Transverse colon (tissue), 4 donors: ENCODE measurements around the gene PLSCR2.

Source experiments
- POLR2A ChIP-seq: fragments of 450-650 bp; IDR thresholded peaks from one replicate; pipeline ENCODE4 v1.6.1; 2016; ENCODE audit warnings: antibody characterized with exemption, mild to moderate bottlenecking, moderate library complexity
- POLR2AphosphoS5 ChIP-seq, 3 donors: sonication (generic); formaldehyde crosslinking; IDR thresholded peaks; one replicate each; pipeline ENCODE4 v1.6.1; 2016; ENCODE audit warnings: antibody characterized with exemption in 3 of 3
- TF ChIP-seq, protein P1 (sequence below), 5 experiments: fragments of 200-600 bp in 3 of 5; fragments of 450-650 bp in 2 of 5; sonication (generic) in 3 of 5; IDR thresholded peaks; 1 replicate in 2 of 5; 2 replicates in 3 of 5; pipeline ENCODE4 v1.5.1; 2016 to 2017; ENCODE audit warnings: antibody characterized with exemption in 5 of 5, inconsistent platforms in 3 of 5, mild to moderate bottlenecking in 2 of 5, moderate library complexity in 1 of 5

DNA sequence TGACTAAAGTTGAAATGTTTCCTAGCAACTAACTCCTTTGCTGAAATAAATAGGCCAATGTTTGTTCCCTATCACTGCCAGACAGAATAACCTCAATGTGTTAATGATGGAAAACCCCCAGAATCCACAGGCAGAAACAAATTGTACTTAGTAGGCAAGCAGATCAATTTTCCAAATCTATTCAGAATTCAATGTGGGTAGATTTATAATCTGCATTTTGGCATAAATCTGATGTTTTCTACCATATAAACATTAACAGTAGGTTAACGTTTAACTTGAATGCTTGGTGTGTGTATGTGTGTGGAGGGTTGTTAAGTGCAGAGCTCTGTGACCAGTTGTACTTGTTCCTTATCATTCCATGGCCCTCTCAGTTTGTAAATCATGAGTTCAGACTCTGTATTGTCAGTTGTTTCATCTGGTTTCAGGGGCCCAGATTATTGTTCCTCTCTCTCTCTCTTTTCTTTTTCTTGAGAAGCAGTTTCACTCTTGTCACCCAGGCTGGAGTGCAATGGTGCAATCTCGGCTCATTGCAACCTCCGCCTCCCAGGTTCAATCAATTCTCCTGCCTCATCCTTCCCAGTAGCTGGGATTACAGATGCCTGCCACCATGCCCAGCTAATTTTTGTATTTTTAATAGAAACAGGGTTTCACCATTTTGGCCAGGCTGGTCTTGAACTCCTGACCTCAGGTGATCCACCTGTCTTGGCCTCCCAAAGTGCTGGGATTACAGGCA, 42.2 kb upstream of the PLSCR2 start:
- TF ChIP-seq, protein P1, sequence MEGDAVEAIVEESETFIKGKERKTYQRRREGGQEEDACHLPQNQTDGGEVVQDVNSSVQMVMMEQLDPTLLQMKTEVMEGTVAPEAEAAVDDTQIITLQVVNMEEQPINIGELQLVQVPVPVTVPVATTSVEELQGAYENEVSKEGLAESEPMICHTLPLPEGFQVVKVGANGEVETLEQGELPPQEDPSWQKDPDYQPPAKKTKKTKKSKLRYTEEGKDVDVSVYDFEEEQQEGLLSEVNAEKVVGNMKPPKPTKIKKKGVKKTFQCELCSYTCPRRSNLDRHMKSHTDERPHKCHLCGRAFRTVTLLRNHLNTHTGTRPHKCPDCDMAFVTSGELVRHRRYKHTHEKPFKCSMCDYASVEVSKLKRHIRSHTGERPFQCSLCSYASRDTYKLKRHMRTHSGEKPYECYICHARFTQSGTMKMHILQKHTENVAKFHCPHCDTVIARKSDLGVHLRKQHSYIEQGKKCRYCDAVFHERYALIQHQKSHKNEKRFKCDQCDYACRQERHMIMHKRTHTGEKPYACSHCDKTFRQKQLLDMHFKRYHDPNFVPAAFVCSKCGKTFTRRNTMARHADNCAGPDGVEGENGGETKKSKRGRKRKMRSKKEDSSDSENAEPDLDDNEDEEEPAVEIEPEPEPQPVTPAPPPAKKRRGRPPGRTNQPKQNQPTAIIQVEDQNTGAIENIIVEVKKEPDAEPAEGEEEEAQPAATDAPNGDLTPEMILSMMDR (IDR thresholded peaks at IDR 0.05), result no peak
- TF ChIP-seq POLR2A (peak; percentile 12), POLR2AphosphoS5 (IDR thresholded peaks at IDR 0.05) (peak in 2 of 3 donors; percentile 41 to 54)
